ENCODE measurements around the gene IL36B. TPM values are rescaled to one million over a fixed set of nuclear protein-coding genes. Genes with fewer than 3 reads are reported as not detected.

Gene IL36B
- total RNA-seq, 1 experiment from 2014 or later = not detected

GRCh38 chr2:113092864-113093612, 40.4 kb upstream of the IL36B start:
- Histone ChIP-seq H3K9me2 (ENCODE audit: insufficient read depth) (no peaks in the 10 kb centered on the region), H3K4me1 (replicated peaks; ENCODE audit: insufficient read depth) (no peaks in the 10 kb centered on the region), H4K20me1 (ENCODE audit: insufficient read depth) (no peaks in the 10 kb centered on the region), H3K9me3 (ENCODE audit: insufficient read depth, low read depth) (no peaks in the 10 kb centered on the region), H3K79me2 (ENCODE audit: low read depth) (no peaks in the 10 kb centered on the region), H3K4me2 (no peak overlapping the region), H3K27me3 (ENCODE audit: insufficient read depth, low read depth) (no peaks in the 10 kb centered on the region), H3F3A (ENCODE audit: insufficient read depth, low read depth) (no peaks in the 10 kb centered on the region), H3K27ac (no peak overlapping the region), H3K36me3 (ENCODE audit: low read depth) (no peaks in the 10 kb centered on the region), H2AFZ (no peak overlapping the region), H3K4me3 (no peak overlapping the region)
- intact Hi-C loops (cut with micrococcal nuclease; ENCODE audit: unreplicated experiment) = no loop called here
- no peak for TF ChIP-seq EZH2 (IDR thresholded peaks at IDR 0.05; ENCODE audit: low read depth)
- TF ChIP-seq CTCF (conservative IDR thresholded peaks at IDR 0.05) = no peak
- no TSS peak for BruUV-seq (replicated peaks)
- ChIA-PET POLR2A (ENCODE audit: unreplicated experiment) (no interaction called here), CTCF (no interaction called here)
- no peak for DNase-seq

GRCh38 chr2:113091231-113091896, 38.7 kb upstream of the IL36B start:
- no peaks in the 10 kb centered on the region for H3K9me3 ChIP-seq (ENCODE audit: insufficient read depth, low read depth)
- no peaks in the 10 kb centered on the region for H3K9me2 ChIP-seq (ENCODE audit: insufficient read depth)
- no peaks in the 10 kb centered on the region for H3K27me3 ChIP-seq (ENCODE audit: insufficient read depth, low read depth)
- no peaks in the 10 kb centered on the region for H3F3A ChIP-seq (ENCODE audit: insufficient read depth, low read depth)
- H4K20me1 ChIP-seq (ENCODE audit: insufficient read depth) = no peaks in the 10 kb centered on the region
- POLR2A ChIA-PET (ENCODE audit: unreplicated experiment) = no interaction called here
- no peak overlapping the region for H3K4me2 ChIP-seq
- H3K4me3 ChIP-seq = no peak overlapping the region
- H3K79me2 ChIP-seq (ENCODE audit: low read depth) = no peaks in the 10 kb centered on the region
- no peak overlapping the region for H2AFZ ChIP-seq
- CTCF ChIA-PET = interaction anchor here (0.7 kb wide), 1 partner anchor 105 kb away, joined by 3 read pairs; no protein-coding TSS in a partner anchor
- DNase-seq = no peak
- intact Hi-C loops (cut with micrococcal nuclease; ENCODE audit: unreplicated experiment) = no loop called here
- H3K36me3 ChIP-seq (ENCODE audit: low read depth) = no peaks in the 10 kb centered on the region
- BruUV-seq (replicated peaks) = no TSS peak
- no peaks in the 10 kb centered on the region for H3K4me1 ChIP-seq (replicated peaks; ENCODE audit: insufficient read depth)
- no peak for TF ChIP-seq EZH2 (IDR thresholded peaks at IDR 0.05; ENCODE audit: low read depth)
- TF ChIP-seq CTCF (conservative IDR thresholded peaks at IDR 0.05) = no peak
- H3K27ac ChIP-seq = no peak overlapping the region

GRCh38 chr2:113089916-113090315, 37.2 kb upstream of the IL36B start:
- POLR2A ChIA-PET (ENCODE audit: unreplicated experiment) = no interaction called here
- H3K4me2 ChIP-seq = no peak overlapping the region

More at GRCh38 chr2:113089916-113090315, 37.2 kb upstream of the IL36B start:
- Histone ChIP-seq H3K27me3 (ENCODE audit: insufficient read depth, low read depth) (no peaks in the 10 kb centered on the region), H2AFZ (no peak overlapping the region), H3K27ac (no peak overlapping the region), H3K79me2 (ENCODE audit: low read depth) (no peaks in the 10 kb centered on the region), H3K9me2 (ENCODE audit: insufficient read depth) (no peaks in the 10 kb centered on the region), H3K4me3 (no peak overlapping the region), H3K9me3 (ENCODE audit: insufficient read depth, low read depth) (no peaks in the 10 kb centered on the region), H3F3A (ENCODE audit: insufficient read depth, low read depth) (no peaks in the 10 kb centered on the region), H3K36me3 (ENCODE audit: low read depth) (no peaks in the 10 kb centered on the region), H3K4me1 (replicated peaks; ENCODE audit: insufficient read depth) (no peaks in the 10 kb centered on the region), H4K20me1 (ENCODE audit: insufficient read depth) (no peaks in the 10 kb centered on the region)
- CTCF ChIA-PET = no interaction called here
- intact Hi-C loops (cut with micrococcal nuclease; ENCODE audit: unreplicated experiment) = no loop called here
- DNase-seq = no peak
- TF ChIP-seq CTCF (conservative IDR thresholded peaks at IDR 0.05) = no peak
- TF ChIP-seq EZH2 (IDR thresholded peaks at IDR 0.05; ENCODE audit: low read depth) = no peak
- BruUV-seq (replicated peaks) = no TSS peak
